ENCODE results near the gene KCNK16. TPM values are rescaled to one million over a fixed set of nuclear protein-coding genes. Genes with fewer than 3 reads are reported as not detected.

KCNK16 gene
- total and polyA plus RNA-seq, 2 experiments from 2014 or later, result not detected

DNA sequence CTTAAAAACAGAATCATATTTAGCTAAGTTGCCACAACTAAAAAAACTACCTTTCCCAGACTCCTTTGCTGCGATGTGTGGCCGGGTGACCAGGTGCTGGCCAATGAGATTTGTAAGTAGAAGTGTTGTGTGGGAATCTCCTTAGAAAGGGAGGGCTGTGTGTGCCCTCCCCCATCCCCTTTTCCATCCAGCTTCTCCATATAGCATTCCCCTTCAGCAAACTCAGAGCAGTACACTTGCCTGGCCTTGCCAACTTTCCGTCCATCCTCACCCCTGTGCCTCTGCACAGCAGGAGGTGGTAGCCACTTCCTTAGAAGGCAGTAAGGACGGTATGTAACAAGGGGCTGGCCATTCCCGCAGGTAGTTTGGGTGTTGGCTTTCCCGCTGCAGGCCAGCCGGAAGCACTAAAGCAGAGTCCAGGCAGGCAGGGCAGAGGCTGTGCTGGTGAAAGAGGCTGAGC lies 22.3 kb upstream of the KCNK16 start:
- Histone ChIP-seq H3K36me3 (replicated peaks; ENCODE audit: insufficient read depth, low read depth) (no peaks in the 10 kb centered on the region), H3K4me2 (no peak overlapping the region), H3K9me2 (replicated peaks; ENCODE audit: insufficient read depth) (no peaks in the 10 kb centered on the region), H3K79me2 (no peaks in the 10 kb centered on the region), H3K27me3 (peaks cover 8% of the 10 kb centered on the region), H4K20me1 (ENCODE audit: insufficient read depth, poor library complexity, severe bottlenecking) (no peaks in the 10 kb centered on the region), H3K4me3 (no peak overlapping the region), H3K27ac (no peak overlapping the region), H3K9me3 (ENCODE audit: low read depth) (no peaks in the 10 kb centered on the region), H2AFZ (no peak overlapping the region), H3K4me1 (ENCODE audit: insufficient read depth) (peaks cover 2% of the 10 kb centered on the region)
- TF ChIP-seq EZH2phosphoT487 (IDR thresholded peaks at IDR 0.05; ENCODE audit: low read depth, severe bottlenecking, unreplicated experiment) (no peak), EZH2 (IDR thresholded peaks at IDR 0.05; ENCODE audit: borderline replicate concordance) (no peak)
- TF ChIP-seq, protein P1, sequence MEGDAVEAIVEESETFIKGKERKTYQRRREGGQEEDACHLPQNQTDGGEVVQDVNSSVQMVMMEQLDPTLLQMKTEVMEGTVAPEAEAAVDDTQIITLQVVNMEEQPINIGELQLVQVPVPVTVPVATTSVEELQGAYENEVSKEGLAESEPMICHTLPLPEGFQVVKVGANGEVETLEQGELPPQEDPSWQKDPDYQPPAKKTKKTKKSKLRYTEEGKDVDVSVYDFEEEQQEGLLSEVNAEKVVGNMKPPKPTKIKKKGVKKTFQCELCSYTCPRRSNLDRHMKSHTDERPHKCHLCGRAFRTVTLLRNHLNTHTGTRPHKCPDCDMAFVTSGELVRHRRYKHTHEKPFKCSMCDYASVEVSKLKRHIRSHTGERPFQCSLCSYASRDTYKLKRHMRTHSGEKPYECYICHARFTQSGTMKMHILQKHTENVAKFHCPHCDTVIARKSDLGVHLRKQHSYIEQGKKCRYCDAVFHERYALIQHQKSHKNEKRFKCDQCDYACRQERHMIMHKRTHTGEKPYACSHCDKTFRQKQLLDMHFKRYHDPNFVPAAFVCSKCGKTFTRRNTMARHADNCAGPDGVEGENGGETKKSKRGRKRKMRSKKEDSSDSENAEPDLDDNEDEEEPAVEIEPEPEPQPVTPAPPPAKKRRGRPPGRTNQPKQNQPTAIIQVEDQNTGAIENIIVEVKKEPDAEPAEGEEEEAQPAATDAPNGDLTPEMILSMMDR (IDR thresholded peaks at IDR 0.05; ENCODE audit: poor library complexity), result no peak
- no peak for DNase-seq (ENCODE audit: low spot score)
- whole genome bisulfite sequencing (ENCODE audit: low lambda C conversion rate, missing lambda C conversion rate), result 77% methylated on average over 7 of the region's 7 CpGs

DNA sequence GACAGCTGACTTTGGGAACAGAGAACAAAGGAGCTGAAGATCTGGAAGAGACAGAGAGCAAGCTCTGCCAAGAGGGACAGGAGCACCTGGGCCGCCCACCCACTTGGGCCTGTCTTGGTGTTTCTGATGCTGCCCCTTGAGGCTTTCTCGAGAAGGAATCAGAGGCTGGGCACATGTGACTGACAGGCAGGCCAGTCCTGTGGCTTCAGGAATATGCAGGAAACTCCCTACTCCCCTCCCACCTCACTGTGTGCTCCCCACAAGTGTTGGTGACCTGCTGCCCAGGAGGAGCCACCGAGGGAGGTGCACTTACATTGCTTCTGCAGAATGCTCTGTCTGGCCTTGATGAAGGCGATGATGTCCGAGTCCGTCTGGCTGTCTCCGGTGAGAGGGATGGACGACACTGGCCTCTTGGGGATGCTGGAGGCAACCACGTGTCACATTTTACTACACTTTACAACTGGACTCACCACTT lies 20.9 kb upstream of the KCNK16 start:
- WGBS (ENCODE audit: low lambda C conversion rate, missing lambda C conversion rate), result 93% methylated on average over 9 of the region's 9 CpGs
- no peaks in the 10 kb centered on the region for H3K9me2 ChIP-seq (replicated peaks; ENCODE audit: insufficient read depth)
- no peak overlapping the region for H3K4me3 ChIP-seq
- no peaks in the 10 kb centered on the region for H3K79me2 ChIP-seq
- H3K4me2 ChIP-seq, result no peak overlapping the region
- H3K9me3 ChIP-seq (ENCODE audit: low read depth), result no peaks in the 10 kb centered on the region
- no peak for DNase-seq (ENCODE audit: low spot score)
- H3K4me1 ChIP-seq (ENCODE audit: insufficient read depth), result peaks cover 6% of the 10 kb centered on the region
- no peaks in the 10 kb centered on the region for H4K20me1 ChIP-seq (ENCODE audit: insufficient read depth, poor library complexity, severe bottlenecking)
- H3K36me3 ChIP-seq (replicated peaks; ENCODE audit: insufficient read depth, low read depth), result no peaks in the 10 kb centered on the region
- H3K27ac ChIP-seq, result no peak overlapping the region
- peaks cover 8% of the 10 kb centered on the region for H3K27me3 ChIP-seq
- TF ChIP-seq, protein P1 (IDR thresholded peaks at IDR 0.05; ENCODE audit: poor library complexity), result no peak
- TF ChIP-seq EZH2 (IDR thresholded peaks at IDR 0.05; ENCODE audit: borderline replicate concordance) (no peak), EZH2phosphoT487 (IDR thresholded peaks at IDR 0.05; ENCODE audit: low read depth, severe bottlenecking, unreplicated experiment) (no peak)
- no peak overlapping the region for H2AFZ ChIP-seq

DNA sequence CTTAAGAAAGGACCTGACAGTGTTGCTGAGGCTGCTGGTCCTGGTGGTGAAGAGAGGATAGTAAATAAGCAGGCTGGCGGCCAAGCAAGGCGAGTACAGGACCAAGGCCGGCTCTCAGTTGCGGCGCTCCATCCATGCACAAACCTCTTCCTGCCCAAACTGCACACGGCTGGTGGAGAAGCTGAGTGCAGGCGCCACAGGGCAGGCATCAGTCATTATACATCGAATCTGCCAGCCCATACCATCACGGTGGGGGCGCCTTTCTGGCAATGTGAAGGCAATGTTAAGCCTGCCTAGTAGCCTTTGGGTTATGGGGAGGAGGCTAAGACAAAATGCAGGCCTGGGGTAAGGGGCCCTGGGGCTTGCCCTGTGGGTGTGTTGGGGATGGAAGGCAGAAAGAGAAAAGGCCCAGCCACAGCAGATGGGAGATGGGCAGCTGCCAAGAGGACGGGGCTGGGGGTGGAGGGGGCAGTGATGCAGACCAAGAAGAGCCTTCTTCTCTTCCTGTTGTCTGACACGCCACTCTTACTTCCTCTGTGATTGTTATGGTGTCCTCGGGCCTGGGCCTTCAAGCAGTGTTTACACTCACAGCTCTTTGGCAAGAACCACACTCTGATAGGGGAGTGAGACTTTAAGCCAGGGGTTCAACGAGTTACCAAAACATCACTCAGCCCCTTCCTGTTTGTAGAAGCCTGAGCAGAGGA lies 20.3 kb upstream of the KCNK16 start:
- H3K27ac ChIP-seq, result no peak overlapping the region
- TF ChIP-seq, protein P1 (IDR thresholded peaks at IDR 0.05; ENCODE audit: poor library complexity), result no peak
- TF ChIP-seq EZH2 (IDR thresholded peaks at IDR 0.05; ENCODE audit: borderline replicate concordance) (no peak), EZH2phosphoT487 (IDR thresholded peaks at IDR 0.05; ENCODE audit: low read depth, severe bottlenecking, unreplicated experiment) (no peak)
- H3K9me2 ChIP-seq (replicated peaks; ENCODE audit: insufficient read depth), result no peaks in the 10 kb centered on the region
- no peak for DNase-seq (ENCODE audit: low spot score)
- H3K9me3 ChIP-seq (ENCODE audit: low read depth), result no peaks in the 10 kb centered on the region
- H3K4me1 ChIP-seq (ENCODE audit: insufficient read depth), result peaks cover 6% of the 10 kb centered on the region
- peaks cover 8% of the 10 kb centered on the region for H3K27me3 ChIP-seq
- no peaks in the 10 kb centered on the region for H3K36me3 ChIP-seq (replicated peaks; ENCODE audit: insufficient read depth, low read depth)
- WGBS (ENCODE audit: low lambda C conversion rate, missing lambda C conversion rate), result 75% methylated on average over 13 of the region's 14 CpGs
- no peaks in the 10 kb centered on the region for H3K79me2 ChIP-seq
- H4K20me1 ChIP-seq (ENCODE audit: insufficient read depth, poor library complexity, severe bottlenecking), result no peaks in the 10 kb centered on the region
- no peak overlapping the region for H2AFZ ChIP-seq
- no peak overlapping the region for H3K4me2 ChIP-seq
- no peak overlapping the region for H3K4me3 ChIP-seq
